HEK293T (cell line): ENCODE results near the gene CABLES2.

Experiments
- CTCF ChIA-PET: fragments of 350-600 bp; formaldehyde crosslinking; extraction: SDS; loops from one replicate; lab custom pipeline; 2021; ENCODE audit warnings: antibody characterized with exemption, inconsistent platforms; lab: Yijun Ruan, JAX
- POLR2A ChIA-PET: fragments of 350-600 bp; formaldehyde crosslinking; extraction: SDS; loops from one replicate; lab custom pipeline; 2020; ENCODE audit warnings: antibody characterized with exemption, inconsistent platforms; lab: Yijun Ruan, JAX
- DNase-seq: peaks from one replicate; pipeline ENCODE4 v3.0.0; 2012; ENCODE audit warnings: mixed read lengths; ENCODE audit errors: extremely low spot score
- ARNT ChIP-seq: fragments of 450-650 bp; IDR thresholded peaks from 2 replicates; pipeline ENCODE4 v1.6.1; 2017; ENCODE audit warnings: mild to moderate bottlenecking
- BHLHE40 ChIP-seq: fragments of 450-650 bp; IDR thresholded peaks from 2 replicates; pipeline ENCODE4 v1.6.1; 2016; ENCODE audit warnings: mild to moderate bottlenecking, moderate library complexity, borderline replicate concordance
- CTBP1 ChIP-seq: fragments of 450-650 bp; IDR thresholded peaks from 2 replicates; pipeline ENCODE4 v1.6.1; 2016; ENCODE audit warnings: borderline replicate concordance
- ELF4 ChIP-seq: fragments of 450-650 bp; IDR thresholded peaks from 2 replicates; pipeline ENCODE4 v1.6.1; 2017; ENCODE audit warnings: antibody characterized with exemption
- FOXA1 ChIP-seq: fragments of 450-650 bp; IDR thresholded peaks from 2 replicates; pipeline ENCODE4 v1.6.1; 2016; ENCODE audit warnings: mild to moderate bottlenecking
- FOXK2 ChIP-seq: fragments of 450-650 bp; IDR thresholded peaks from 2 replicates; pipeline ENCODE4 v1.6.1; 2016; ENCODE audit warnings: mild to moderate bottlenecking
- FOXM1 ChIP-seq: fragments of 450-650 bp; IDR thresholded peaks from 2 replicates; pipeline ENCODE4 v1.6.1; 2017; ENCODE audit warnings: mild to moderate bottlenecking, borderline replicate concordance
- HDGF ChIP-seq: fragments of 450-650 bp; IDR thresholded peaks from 2 replicates; pipeline ENCODE4 v1.6.1; 2017; ENCODE audit warnings: antibody characterized with exemption, borderline replicate concordance
- L3MBTL2 ChIP-seq: fragments of 450-650 bp; conservative IDR thresholded peaks from 2 replicates; pipeline ENCODE4 v1.6.1; 2016; ENCODE audit warnings: mild to moderate bottlenecking
- LEF1 ChIP-seq: fragments of 450-650 bp; IDR thresholded peaks from 2 replicates; pipeline ENCODE4 v1.6.1; 2017; ENCODE audit warnings: mild to moderate bottlenecking, borderline replicate concordance
- NFRKB ChIP-seq: fragments of 450-650 bp; IDR thresholded peaks from 2 replicates; pipeline ENCODE4 v1.6.1; 2016; ENCODE audit warnings: mild to moderate bottlenecking, moderate library complexity
- PKNOX1 ChIP-seq: fragments of 450-650 bp; IDR thresholded peaks from 2 replicates; pipeline ENCODE4 v1.6.1; 2016
- SP1 ChIP-seq: fragments of 450-650 bp; IDR thresholded peaks from 2 replicates; pipeline ENCODE4 v1.6.1; 2017
- SUZ12 ChIP-seq: fragments of 450-650 bp; IDR thresholded peaks from 2 replicates; pipeline ENCODE4 v1.6.1; 2016; ENCODE audit warnings: mild to moderate bottlenecking
- TARDBP ChIP-seq: fragments of 450-650 bp; IDR thresholded peaks from 2 replicates; pipeline ENCODE4 v1.6.1; 2016
- ZNF384 ChIP-seq: fragments of 450-650 bp; IDR thresholded peaks from 2 replicates; pipeline ENCODE4 v1.6.1; 2016

CABLES2 gene

GRCh38 chr20:62347445-62347844 is 59.6 kb downstream of the CABLES2 start:
- CTCF ChIA-PET: no interaction called here
- TF ChIP-seq NFRKB (no peak), TARDBP (no peak), LEF1 (no peak), L3MBTL2 (no peak), SP1 (no peak), ZNF384 (no peak), FOXK2 (no peak), FOXA1 (no peak), ARNT (no peak), FOXM1 (no peak), PKNOX1 (no peak), ELF4 (no peak), HDGF (no peak)
- no peak for DNase-seq
- POLR2A ChIA-PET: no interaction called here

- DNase-seq: no peak
- CTCF ChIA-PET: no interaction called here
- POLR2A ChIA-PET: no interaction called here
- TF ChIP-seq ARNT: no peak
- no peak for TF ChIP-seq SUZ12
- no peak for TF ChIP-seq LEF1
- no peak for TF ChIP-seq L3MBTL2
- TF ChIP-seq FOXM1: no peak
- TF ChIP-seq BHLHE40: no peak
- no peak for TF ChIP-seq PKNOX1
- TF ChIP-seq HDGF: no peak
- TF ChIP-seq ZNF384: no peak
- TF ChIP-seq FOXA1: no peak
- TF ChIP-seq TARDBP: no peak
- no peak for TF ChIP-seq SP1
- TF ChIP-seq NFRKB: no peak
- TF ChIP-seq FOXK2: no peak
Measured at GRCh38 chr20:62347151-62347404, 60.0 kb downstream of the CABLES2 start.

DNA sequence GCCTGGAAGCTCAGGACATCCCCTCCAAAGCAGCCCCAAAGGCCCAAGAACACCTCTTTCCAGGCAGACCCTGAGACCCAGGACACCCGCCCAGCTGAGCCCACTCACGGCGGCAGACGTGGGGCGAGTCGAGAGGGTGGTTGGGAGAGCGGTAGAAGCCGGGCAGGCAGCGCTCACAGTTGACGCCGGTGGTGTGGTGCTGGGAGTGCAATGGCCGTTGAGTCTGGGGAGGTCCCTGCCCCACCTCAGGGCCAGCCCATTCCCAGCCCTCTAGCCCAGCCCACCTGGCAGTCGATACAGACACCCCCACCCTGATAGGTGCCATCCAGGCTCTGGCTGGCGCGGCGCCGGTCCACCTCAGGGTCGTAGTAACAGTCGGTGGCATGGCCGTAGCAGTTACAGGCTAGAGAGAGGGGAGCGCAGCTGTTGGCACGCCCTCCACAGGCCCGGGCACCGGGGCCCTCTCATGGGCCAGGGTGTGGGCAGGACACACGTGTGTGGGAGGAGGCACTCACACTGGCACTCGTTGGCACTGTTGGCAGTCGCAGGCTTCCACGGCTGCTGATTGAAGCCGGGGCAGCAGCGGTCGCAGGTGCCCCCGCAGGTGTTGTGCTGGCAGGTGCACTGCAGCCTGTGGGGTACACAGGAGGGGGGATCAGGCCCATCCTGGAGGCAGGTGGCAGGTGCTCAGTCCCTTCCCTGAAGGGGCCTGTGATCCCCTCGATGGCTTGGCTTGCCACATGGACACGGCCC is 60.5 kb downstream of the CABLES2 start:
- POLR2A ChIA-PET: no interaction called here
- CTCF ChIA-PET: no interaction called here
- DNase-seq: no peak
- no peak for TF ChIP-seq FOXA1
- no peak for TF ChIP-seq L3MBTL2
- no peak for TF ChIP-seq NFRKB
- no peak for TF ChIP-seq HDGF
- no peak for TF ChIP-seq BHLHE40
- no peak for TF ChIP-seq TARDBP
- TF ChIP-seq ZNF384: no peak

DNA sequence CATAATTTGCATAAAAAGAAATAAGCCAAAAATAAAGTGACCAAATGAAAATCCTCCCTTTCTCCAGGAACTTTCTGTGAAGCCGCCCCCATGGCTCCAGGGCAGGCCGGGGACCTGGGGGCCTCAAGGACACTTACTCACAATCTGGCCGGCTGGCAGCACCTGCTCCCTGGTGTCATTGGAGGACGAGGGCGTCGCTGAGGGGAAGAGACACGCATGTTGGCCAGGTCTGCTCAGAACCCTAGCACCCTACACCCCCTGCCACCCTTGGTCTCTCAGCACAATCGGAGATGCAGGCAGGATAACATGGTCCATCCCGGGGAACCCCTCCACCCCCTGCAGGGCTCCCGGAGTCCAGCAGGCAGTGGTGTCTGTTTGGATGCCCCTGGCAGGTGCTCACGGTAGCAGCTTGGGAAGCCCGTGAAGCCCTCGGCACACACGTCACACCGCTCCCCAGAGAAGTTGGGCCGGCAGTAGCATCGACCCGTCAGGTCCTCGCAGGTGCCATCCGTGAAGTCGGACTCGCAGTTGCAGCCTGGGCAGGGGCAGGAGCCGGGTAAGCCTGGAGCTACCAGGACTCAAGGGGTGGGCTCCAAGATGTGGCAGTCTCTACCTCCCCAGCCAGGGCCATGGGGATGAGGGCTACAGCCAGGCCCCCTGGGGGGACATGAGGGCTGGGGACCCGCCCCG is 61.3 kb downstream of the CABLES2 start:
- no peak for DNase-seq
- TF ChIP-seq FOXK2 (no peak), L3MBTL2 (no peak), BHLHE40 (no peak), FOXA1 (no peak), TARDBP (no peak), CTBP1 (no peak), ARNT (no peak), ELF4 (no peak), FOXM1 (no peak), SP1 (no peak), PKNOX1 (no peak), LEF1 (no peak), HDGF (no peak), SUZ12 (no peak), NFRKB (no peak), ZNF384 (no peak)
- POLR2A ChIA-PET: no interaction called here
- CTCF ChIA-PET: no interaction called here

DNA sequence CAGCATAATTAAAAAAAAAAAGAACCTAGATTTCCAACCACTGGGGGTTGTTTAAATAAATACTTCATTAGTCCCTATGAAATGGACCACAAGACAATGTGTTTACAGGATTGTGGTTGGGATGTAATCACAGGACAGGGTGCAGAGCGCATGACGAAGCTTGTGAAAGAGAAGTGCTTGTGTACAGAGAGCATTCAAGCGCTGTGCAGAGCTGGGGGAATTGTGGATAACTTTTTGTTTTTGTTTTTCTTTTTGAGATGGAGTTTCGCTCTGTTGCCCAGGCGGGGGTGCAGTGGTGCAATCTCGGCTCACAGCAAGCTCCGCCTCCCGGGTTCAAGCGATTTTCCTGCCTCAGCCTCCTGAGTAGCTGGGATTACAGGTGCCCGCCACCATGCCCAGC is 62.3 kb downstream of the CABLES2 start:
- CTCF ChIA-PET: no interaction called here
- no peak for DNase-seq
- no peak for TF ChIP-seq CTBP1
- TF ChIP-seq HDGF: no peak
- TF ChIP-seq PKNOX1: no peak
- TF ChIP-seq ARNT: no peak
- no peak for TF ChIP-seq LEF1
- no peak for TF ChIP-seq ZNF384
- TF ChIP-seq FOXA1: no peak
- TF ChIP-seq NFRKB: no peak
- no peak for TF ChIP-seq FOXM1
- TF ChIP-seq L3MBTL2: no peak
- no peak for TF ChIP-seq TARDBP
- no peak for TF ChIP-seq FOXK2
- no peak for TF ChIP-seq ELF4
- TF ChIP-seq SUZ12: no peak
- TF ChIP-seq BHLHE40: no peak
- TF ChIP-seq SP1: no peak
- POLR2A ChIA-PET: no interaction called here
